HepG2 (cell line): ENCODE results near the gene CCDC183. TPM values are rescaled to one million over a fixed set of nuclear protein-coding genes. Genes with fewer than 3 reads are reported as not detected.

Experiments used
- CEBPG ChIP-seq: IDR thresholded peaks from 2 replicates; pipeline ENCODE4 v1.6.1; 2016
- polyA plus RNA-seq, 8 experiments: library from polyadenylated mRNA; depleted of rRNA in 3 of 8; stranded (reverse) in 7 of 8; unstranded in 1 of 8; fragments of >200 nt; fragmentation: Illumina TruSeq in 4 of 8; extraction: Trizol in 4 of 8; gene quantifications; 2 replicates each; pipeline versions ENCODE4 v1.2.1 to v1.2.3, GENCODE V29; 2011 to 2016; ENCODE audit warnings: low read depth in 4 of 8, missing spikeins in 1 of 8, mixed read lengths in 1 of 8; ENCODE audit not compliant: insufficient read depth in 1 of 8
- total RNA-seq, 5 experiments: library from RNA; depleted of rRNA; stranded (reverse); fragments of >200 nt; fragmentation: Illumina TruSeq; extraction: Trizol; gene quantifications; 2 replicates each; pipeline ENCODE4 v1.2.3, GENCODE V29; 2016; ENCODE audit warnings: low read depth in 1 of 5
- TF ChIP-seq, protein P1 (sequence below): sonication (generic); formaldehyde crosslinking; IDR thresholded peaks from 2 replicates; pipeline ENCODE4 v1.4.0; 2020; ENCODE audit warnings: mild to moderate bottlenecking, missing genetic modification reagents
- TF ChIP-seq, protein P2 (sequence below): sonication (generic); formaldehyde crosslinking; IDR thresholded peaks from one replicate; pipeline ENCODE4 v1.5.1; 2020; ENCODE audit warnings: mild to moderate bottlenecking, missing genetic modification reagents; ENCODE audit errors: not compliant biosample characterization
- TF ChIP-seq, protein P3 (sequence below): sonication (generic); IDR thresholded peaks from 2 replicates; pipeline ENCODE4 v1.6.1; 2016; ENCODE audit warnings: low read depth, borderline replicate concordance
- TF ChIP-seq, protein P4 (sequence below): sonication (generic); formaldehyde crosslinking; IDR thresholded peaks from 2 replicates; pipeline ENCODE4 v1.8.0; 2022; ENCODE audit warnings: mild to moderate bottlenecking, missing genetic modification reagents

CCDC183 gene
- total and polyA plus RNA-seq, 2 of the 13 experiments (the other 11 are each of a cell fraction or from before 2014, with no cell fraction given): 5.0 to 66.4 TPM

DNA sequence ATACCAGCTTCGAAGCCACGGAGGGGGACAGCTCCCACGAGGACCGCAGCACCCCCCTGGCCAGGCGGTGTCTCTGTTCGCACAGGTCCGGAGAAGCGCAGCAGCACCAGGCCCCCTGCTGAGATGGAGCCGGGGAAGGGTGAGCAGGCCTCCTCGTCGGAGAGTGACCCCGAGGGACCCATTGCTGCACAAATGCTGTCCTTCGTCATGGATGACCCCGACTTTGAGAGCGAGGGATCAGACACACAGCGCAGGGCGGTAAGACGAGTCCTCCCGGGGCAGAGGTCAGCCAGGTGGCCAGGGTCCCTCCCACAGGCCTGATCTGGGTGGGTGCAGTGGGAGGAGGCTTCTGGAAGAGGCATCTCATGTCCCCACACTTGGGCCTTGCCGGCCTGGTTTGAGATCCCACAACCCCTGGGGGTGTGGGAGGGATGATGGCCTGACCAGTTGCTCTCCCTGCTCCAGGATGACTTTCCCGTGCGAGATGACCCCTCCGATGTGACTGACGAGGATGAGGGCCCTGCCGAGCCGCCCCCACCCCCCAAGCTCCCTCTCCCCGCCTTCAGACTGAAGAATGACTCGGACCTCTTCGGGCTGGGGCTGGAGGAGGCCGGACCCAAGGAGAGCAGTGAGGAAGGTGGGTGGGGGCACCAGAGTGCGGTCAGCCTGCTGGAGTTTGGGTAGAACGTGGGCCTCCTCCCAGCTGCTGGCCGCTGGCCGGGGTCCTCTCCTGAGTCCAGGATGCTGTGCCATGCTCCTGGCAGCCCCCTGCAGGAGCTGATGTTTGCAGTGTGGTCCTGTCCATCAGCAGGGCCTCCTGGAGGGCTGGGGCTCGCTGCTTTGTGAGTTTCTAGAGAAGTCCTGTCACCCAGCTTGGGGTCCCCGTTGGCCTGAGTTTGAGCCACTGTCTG, 43.3 kb downstream of the CCDC183 start (continued):
- TF ChIP-seq, protein P1, sequence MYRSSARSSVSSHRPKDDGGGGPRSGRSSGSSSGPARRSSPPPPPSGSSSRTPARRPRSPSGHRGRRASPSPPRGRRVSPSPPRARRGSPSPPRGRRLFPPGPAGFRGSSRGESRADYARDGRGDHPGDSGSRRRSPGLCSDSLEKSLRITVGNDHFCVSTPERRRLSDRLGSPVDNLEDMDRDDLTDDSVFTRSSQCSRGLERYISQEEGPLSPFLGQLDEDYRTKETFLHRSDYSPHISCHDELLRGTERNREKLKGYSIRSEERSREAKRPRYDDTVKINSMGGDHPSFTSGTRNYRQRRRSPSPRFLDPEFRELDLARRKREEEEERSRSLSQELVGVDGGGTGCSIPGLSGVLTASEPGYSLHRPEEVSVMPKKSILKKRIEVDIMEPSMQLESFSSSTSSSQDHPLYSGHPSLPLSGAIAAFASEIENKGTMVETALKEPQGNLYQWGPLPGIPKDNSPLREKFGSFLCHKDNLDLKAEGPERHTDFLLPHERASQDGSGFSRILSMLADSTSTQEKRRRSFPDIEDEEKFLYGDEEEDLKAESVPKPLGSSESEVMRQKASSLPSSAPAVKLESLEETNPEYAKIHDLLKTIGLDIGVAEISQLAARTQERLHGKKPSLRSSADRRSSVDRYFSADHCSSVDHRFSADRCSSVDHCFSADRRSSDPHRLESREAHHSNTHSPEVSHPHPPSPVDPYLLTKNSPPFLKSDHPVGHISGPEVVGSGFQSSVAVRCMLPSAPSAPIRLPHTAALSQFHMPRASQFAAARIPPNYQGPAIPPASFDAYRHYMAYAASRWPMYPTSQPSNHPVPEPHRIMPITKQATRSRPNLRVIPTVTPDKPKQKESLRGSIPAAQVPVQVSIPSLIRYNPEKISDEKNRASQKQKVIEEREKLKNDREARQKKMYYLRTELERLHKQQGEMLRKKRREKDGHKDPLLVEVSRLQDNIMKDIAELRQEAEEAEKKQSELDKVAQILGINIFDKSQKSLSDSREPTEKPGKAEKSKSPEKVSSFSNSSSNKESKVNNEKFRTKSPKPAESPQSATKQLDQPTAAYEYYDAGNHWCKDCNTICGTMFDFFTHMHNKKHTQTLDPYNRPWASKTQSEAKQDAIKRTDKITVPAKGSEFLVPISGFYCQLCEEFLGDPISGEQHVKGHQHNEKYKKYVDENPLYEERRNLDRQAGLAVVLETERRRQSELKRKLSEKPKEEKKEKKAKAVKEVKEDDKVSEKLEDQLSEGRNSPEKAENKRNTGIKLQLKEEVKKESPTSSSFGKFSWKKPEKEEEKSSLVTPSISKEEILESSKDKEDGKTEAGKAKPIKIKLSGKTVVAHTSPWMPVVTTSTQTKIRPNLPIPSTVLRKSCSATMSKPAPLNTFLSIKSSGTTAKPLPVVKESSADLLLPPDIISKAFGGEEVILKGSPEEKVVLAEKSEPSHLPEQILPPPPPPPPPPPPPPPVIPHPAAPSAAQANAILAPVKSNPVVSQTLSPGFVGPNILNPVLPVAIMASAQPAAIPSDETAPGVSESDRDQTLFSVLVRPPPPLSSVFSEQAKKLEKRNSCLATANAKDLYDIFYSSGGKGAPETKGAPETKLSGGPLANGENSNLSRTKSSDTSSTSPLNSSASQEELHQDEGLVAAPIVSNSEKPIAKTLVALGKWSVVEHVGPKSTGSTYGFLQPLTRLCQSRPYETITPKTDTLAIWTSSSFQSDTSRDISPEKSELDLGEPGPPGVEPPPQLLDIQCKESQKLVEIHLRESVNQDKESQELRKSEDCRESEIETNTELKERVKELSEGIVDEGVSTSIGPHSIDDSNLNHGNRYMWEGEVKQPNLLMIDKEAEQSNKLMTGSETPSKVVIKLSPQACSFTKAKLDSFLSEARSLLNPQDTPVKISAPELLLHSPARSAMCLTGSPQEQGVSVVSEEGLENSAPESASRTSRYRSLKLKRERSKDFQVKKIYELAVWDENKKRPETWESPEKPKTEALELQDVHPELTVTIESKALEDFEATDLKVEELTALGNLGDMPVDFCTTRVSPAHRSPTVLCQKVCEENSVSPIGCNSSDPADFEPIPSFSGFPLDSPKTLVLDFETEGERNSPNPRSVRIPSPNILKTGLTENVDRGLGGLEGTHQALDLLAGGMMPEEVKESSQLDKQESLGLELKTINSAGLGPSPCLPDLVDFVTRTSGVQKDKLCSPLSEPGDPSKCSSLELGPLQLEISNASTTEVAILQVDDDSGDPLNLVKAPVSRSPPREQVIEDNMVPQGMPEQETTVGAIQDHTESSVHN (CRISPR knock-in tag): no peak
- TF ChIP-seq, protein P2, sequence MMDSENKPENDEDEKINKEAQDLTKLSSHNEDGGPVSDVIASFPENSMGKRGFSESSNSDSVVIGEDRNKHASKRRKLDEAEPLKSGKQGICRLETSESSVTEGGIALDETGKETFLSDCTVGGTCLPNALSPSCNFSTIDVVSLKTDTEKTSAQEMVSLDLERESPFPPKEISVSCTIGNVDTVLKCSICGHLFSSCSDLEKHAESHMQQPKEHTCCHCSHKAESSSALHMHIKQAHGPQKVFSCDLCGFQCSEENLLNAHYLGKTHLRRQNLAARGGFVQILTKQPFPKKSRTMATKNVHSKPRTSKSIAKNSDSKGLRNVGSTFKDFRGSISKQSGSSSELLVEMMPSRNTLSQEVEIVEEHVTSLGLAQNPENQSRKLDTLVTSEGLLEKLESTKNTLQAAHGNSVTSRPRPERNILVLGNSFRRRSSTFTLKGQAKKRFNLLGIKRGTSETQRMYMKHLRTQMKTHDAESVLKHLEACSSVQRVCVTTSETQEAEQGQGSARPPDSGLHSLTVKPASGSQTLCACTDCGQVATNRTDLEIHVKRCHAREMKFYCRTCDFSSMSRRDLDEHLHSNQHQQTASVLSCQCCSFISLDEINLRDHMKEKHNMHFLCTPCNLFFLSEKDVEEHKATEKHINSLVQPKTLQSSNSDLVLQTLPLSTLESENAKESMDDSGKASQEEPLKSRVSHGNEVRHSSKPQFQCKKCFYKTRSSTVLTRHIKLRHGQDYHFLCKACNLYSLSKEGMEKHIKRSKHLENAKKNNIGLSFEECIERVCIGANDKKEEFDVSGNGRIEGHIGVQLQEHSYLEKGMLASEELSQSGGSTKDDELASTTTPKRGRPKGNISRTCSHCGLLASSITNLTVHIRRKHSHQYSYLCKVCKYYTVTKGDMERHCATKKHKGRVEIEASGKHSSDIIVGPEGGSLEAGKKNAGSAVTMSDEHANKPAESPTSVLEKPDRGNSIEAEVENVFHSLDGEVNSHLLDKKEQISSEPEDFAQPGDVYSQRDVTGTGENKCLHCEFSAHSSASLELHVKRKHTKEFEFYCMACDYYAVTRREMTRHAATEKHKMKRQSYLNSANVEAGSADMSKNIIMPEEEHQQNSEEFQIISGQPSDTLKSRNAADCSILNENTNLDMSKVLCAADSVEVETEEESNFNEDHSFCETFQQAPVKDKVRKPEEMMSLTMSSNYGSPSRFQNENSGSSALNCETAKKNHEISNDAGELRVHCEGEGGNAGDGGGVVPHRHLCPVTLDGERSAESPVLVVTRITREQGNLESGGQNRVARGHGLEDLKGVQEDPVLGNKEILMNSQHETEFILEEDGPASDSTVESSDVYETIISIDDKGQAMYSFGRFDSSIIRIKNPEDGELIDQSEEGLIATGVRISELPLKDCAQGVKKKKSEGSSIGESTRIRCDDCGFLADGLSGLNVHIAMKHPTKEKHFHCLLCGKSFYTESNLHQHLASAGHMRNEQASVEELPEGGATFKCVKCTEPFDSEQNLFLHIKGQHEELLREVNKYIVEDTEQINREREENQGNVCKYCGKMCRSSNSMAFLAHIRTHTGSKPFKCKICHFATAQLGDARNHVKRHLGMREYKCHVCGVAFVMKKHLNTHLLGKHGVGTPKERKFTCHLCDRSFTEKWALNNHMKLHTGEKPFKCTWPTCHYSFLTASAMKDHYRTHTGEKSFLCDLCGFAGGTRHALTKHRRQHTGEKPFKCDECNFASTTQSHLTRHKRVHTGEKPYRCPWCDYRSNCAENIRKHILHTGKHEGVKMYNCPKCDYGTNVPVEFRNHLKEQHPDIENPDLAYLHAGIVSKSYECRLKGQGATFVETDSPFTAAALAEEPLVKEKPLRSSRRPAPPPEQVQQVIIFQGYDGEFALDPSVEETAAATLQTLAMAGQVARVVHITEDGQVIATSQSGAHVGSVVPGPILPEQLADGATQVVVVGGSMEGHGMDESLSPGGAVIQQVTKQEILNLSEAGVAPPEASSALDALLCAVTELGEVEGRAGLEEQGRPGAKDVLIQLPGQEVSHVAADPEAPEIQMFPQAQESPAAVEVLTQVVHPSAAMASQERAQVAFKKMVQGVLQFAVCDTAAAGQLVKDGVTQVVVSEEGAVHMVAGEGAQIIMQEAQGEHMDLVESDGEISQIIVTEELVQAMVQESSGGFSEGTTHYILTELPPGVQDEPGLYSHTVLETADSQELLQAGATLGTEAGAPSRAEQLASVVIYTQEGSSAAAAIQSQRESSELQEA (CRISPR knock-in tag): no peak
- TF ChIP-seq CEBPG (CRISPR knock-in tag): no peak
- TF ChIP-seq, protein P3, sequence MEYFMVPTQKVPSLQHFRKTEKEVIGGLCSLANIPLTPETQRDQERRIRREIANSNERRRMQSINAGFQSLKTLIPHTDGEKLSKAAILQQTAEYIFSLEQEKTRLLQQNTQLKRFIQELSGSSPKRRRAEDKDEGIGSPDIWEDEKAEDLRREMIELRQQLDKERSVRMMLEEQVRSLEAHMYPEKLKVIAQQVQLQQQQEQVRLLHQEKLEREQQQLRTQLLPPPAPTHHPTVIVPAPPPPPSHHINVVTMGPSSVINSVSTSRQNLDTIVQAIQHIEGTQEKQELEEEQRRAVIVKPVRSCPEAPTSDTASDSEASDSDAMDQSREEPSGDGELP: no peak
- TF ChIP-seq, protein P4, sequence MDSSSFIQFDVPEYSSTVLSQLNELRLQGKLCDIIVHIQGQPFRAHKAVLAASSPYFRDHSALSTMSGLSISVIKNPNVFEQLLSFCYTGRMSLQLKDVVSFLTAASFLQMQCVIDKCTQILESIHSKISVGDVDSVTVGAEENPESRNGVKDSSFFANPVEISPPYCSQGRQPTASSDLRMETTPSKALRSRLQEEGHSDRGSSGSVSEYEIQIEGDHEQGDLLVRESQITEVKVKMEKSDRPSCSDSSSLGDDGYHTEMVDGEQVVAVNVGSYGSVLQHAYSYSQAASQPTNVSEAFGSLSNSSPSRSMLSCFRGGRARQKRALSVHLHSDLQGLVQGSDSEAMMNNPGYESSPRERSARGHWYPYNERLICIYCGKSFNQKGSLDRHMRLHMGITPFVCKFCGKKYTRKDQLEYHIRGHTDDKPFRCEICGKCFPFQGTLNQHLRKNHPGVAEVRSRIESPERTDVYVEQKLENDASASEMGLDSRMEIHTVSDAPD (CRISPR knock-in tag): no peak
